Suprapubic skin (tissue), 3 donors: ENCODE results near the gene PTHLH.

Experiments
- EP300 ChIP-seq: sonication (generic); formaldehyde crosslinking; IDR thresholded peaks from one replicate; pipeline ENCODE4 v1.6.1; 2017; ENCODE audit warnings: antibody characterized with exemption
- POLR2A ChIP-seq, 2 donors: fragments of 450-650 bp; IDR thresholded peaks; one replicate each; pipeline ENCODE4 v1.6.1; 2017; ENCODE audit warnings: antibody characterized with exemption in 2 of 2, mild to moderate bottlenecking in 2 of 2, moderate library complexity in 2 of 2
- TF ChIP-seq, protein P1 (sequence below), 2 donors: fragments of 200-600 bp in 1 of 2; fragments of 450-650 bp in 1 of 2; sonication (generic) in 1 of 2; IDR thresholded peaks; one replicate each; pipeline ENCODE4 v1.5.1; 2016 to 2019; ENCODE audit warnings: antibody characterized with exemption in 2 of 2, mild to moderate bottlenecking in 1 of 2, moderate library complexity in 1 of 2

DNA sequence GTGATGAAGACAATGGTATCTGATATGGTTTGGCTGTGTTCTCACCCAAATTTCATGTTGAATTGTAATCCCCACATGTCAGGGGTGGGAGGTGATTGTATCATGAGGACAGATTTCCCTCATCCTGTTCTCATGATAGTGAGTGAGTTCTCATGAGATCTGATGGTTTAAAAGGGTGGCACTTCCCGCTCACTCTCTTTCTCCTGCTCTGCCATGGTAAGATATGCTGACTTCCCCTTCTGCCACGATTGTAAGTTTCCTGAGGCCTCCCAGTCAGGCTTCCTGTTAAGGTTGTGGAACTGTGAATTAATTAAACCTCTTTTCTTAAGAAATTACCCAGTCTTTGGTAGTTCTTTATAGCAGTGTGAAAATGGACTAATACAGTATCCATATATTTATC is 25.6 kb upstream of the PTHLH start:
- TF ChIP-seq, protein P1, sequence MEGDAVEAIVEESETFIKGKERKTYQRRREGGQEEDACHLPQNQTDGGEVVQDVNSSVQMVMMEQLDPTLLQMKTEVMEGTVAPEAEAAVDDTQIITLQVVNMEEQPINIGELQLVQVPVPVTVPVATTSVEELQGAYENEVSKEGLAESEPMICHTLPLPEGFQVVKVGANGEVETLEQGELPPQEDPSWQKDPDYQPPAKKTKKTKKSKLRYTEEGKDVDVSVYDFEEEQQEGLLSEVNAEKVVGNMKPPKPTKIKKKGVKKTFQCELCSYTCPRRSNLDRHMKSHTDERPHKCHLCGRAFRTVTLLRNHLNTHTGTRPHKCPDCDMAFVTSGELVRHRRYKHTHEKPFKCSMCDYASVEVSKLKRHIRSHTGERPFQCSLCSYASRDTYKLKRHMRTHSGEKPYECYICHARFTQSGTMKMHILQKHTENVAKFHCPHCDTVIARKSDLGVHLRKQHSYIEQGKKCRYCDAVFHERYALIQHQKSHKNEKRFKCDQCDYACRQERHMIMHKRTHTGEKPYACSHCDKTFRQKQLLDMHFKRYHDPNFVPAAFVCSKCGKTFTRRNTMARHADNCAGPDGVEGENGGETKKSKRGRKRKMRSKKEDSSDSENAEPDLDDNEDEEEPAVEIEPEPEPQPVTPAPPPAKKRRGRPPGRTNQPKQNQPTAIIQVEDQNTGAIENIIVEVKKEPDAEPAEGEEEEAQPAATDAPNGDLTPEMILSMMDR (IDR thresholded peaks at IDR 0.05), result no peak
- TF ChIP-seq POLR2A (IDR thresholded peaks at IDR 0.05), result no peak
- TF ChIP-seq EP300, result no peak
